DOHH2 (cell line): ENCODE results near the gene TDRD6.

Experiments used
- EZH2phosphoT487 ChIP-seq: fragments of 200-600 bp; sonication (generic); IDR thresholded peaks from 2 replicates; pipeline ENCODE4 v1.6.1; 2017; ENCODE audit warnings: borderline replicate concordance, mild to moderate bottlenecking, antibody characterized with exemption, low read length, moderate library complexity, mixed read lengths
- TF ChIP-seq, protein P1 (sequence below): fragments of 200-600 bp; sonication (generic); IDR thresholded peaks from one replicate; pipeline ENCODE4 v1.5.1; 2014; ENCODE audit warnings: antibody characterized with exemption, mild to moderate bottlenecking, low read depth, low read length; ENCODE audit not compliant: poor library complexity, severe bottlenecking

DNA sequence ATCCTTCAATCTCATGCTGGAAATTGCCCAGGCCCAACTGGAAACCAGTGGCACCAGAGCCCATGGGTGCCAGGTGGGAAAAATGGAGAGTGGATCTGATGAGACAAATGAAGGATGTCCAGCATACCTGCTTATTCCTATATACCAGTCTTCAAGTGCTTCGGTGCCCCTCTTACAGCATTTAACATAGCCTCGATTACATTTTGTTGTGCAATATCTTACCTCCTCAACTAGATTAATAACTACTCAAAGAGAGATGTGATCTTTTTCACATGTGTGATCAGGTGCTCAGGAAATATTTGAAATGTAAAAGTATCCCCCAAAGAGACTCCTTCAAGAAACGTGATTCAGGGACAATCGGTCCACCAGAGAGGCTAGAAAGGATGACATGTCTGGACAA, 54.2 kb downstream of the TDRD6 start:
- TF ChIP-seq, protein P1, sequence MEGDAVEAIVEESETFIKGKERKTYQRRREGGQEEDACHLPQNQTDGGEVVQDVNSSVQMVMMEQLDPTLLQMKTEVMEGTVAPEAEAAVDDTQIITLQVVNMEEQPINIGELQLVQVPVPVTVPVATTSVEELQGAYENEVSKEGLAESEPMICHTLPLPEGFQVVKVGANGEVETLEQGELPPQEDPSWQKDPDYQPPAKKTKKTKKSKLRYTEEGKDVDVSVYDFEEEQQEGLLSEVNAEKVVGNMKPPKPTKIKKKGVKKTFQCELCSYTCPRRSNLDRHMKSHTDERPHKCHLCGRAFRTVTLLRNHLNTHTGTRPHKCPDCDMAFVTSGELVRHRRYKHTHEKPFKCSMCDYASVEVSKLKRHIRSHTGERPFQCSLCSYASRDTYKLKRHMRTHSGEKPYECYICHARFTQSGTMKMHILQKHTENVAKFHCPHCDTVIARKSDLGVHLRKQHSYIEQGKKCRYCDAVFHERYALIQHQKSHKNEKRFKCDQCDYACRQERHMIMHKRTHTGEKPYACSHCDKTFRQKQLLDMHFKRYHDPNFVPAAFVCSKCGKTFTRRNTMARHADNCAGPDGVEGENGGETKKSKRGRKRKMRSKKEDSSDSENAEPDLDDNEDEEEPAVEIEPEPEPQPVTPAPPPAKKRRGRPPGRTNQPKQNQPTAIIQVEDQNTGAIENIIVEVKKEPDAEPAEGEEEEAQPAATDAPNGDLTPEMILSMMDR: no peak
- no peak for TF ChIP-seq EZH2phosphoT487
